Hair follicular keratinocyte (primary cell): ENCODE data around the gene TYW3. TPM values are rescaled to one million over a fixed set of nuclear protein-coding genes. Genes with fewer than 3 reads are reported as not detected.

Experiments used
- total RNA-seq: library from RNA; depleted of rRNA; stranded (reverse); fragments of >200 nt; gene quantifications from 2 replicates; pipeline ENCODE4 v1.2.3, GENCODE V29; 2015

Gene TYW3, protein sequence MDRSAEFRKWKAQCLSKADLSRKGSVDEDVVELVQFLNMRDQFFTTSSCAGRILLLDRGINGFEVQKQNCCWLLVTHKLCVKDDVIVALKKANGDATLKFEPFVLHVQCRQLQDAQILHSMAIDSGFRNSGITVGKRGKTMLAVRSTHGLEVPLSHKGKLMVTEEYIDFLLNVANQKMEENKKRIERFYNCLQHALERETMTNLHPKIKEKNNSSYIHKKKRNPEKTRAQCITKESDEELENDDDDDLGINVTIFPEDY
- total RNA-seq, result 13.4 and 13.6 TPM in 2 replicates

DNA sequence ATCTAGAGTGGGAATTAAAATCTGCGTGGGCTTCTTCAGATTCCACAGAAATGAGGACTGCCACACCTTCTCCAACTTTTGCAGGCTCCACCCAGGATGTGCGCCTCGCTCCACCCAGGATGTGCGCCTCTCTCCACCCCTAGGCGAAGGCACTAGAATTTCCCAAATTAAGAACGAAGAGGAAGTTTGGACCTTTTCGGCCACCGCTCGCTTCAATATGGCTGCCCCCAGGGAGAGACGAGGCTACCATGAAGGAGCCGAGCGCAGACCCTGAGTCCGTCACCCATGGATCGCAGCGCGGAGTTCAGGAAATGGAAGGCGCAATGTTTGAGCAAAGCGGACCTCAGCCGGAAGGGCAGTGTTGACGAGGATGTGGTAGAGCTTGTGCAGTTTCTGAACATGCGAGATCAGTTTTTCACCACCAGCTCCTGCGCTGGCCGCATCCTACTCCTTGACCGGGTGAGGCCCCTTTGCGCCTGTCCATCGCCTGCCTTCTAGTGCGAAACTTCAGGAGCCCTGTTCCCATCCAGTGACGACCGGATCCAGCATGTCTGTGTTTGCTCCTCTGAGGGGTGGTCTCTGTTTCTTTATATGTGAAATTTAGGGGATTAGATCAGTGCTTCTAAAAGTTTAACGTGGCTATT lies at the start of gene TYW3, which contains the start of gene CRYZ:
TSS of gene TYW3 (plus strand) at position 193 of the 644 bp plus-strand sequence. CDS start at position 286, 93 bp downstream.
TSS of gene CRYZ (minus strand) at position 91 of the 644 bp plus-strand sequence. CDS start 8,229 bp downstream, outside the sequence.

Other genes starting within 250 kb of the TYW3 start
- not detected in 2 replicates for gene LRRC53, start 220.5 kb upstream of the TYW3 start, total RNA-seq
- gene ERICH3, start 59.4 kb upstream of the TYW3 start, total RNA-seq, result not detected in 2 replicates
- 61.5 and 67.7 TPM in 2 replicates for gene CRYZ, start 102 bp upstream of the TYW3 start, total RNA-seq